Endothelial cell of umbilical vein (primary cell): ENCODE results near the gene HYAL2. TPM values are rescaled to one million over a fixed set of nuclear protein-coding genes. Genes with fewer than 3 reads are reported as not detected.

Source experiments
- BruUV-seq: library from RNA; stranded (reverse); fragments of 400-500 nt; replicated peaks from 2 replicates; lab custom pipeline; 2021; lab: Mats Ljungman, UMichigan
- CTCF ChIA-PET: fragments of 300-600, 350-600 bp; sonication (Branson Sonifier 250); formaldehyde crosslinking; loops from one replicate; lab custom pipeline; 2021; ENCODE audit warnings: antibody characterized with exemption, inconsistent platforms; lab: Charles Lee
- POLR2A ChIA-PET: fragments of 300-600, 350-600 bp; sonication (Branson Sonifier 250); formaldehyde crosslinking; loops from one replicate; lab custom pipeline; 2021; ENCODE audit warnings: antibody characterized with exemption, inconsistent platforms; lab: Charles Lee
- DNase-seq: peaks from one replicate; pipeline ENCODE4 v3.0.0-alpha.2; 2011; ENCODE audit warnings: low read depth, low spot score
- FAIRE-seq: peaks from 2 replicates; lab custom pipeline; 2011; peaks lifted over from hg19 to GRCh38; lab: Jason Lieb, UNC
- H2AFZ ChIP-seq: 2 replicates; pipeline ENCODE4 v1.6.0; 2012; ENCODE audit warnings: low read depth, low read length, control low read depth, inconsistent platforms
- H3K27ac ChIP-seq: 2 replicates; pipeline ENCODE4 v1.5.1; 2011; ENCODE audit warnings: low read depth, mild to moderate bottlenecking, control low read depth, low read length, moderate library complexity; ENCODE audit not compliant: insufficient read depth
- H3K27me3 ChIP-seq, 2 experiments: 2 replicates each; pipeline versions ENCODE4 v1.6.0 to v1.6.1; 2011; ENCODE audit warnings: low read length in 2 of 2, mixed read lengths in 1 of 2; ENCODE audit not compliant: control insufficient read depth in 2 of 2, insufficient read depth in 2 of 2
- H3K36me3 ChIP-seq, 2 experiments: 2 replicates in 1 of 2; 3 replicates in 1 of 2; pipeline ENCODE4 v1.5.1; 2011; ENCODE audit warnings: low read length in 2 of 2, mild to moderate bottlenecking in 1 of 2, moderate library complexity in 1 of 2; ENCODE audit not compliant: control insufficient read depth in 2 of 2, insufficient read depth in 2 of 2; ENCODE audit errors: extremely low read depth in 1 of 2
- H3K4me1 ChIP-seq: 3 replicates; pipeline ENCODE4 v1.5.1; 2011; ENCODE audit warnings: mild to moderate bottlenecking, low read length; ENCODE audit not compliant: control insufficient read depth, insufficient read depth; ENCODE audit errors: extremely low read depth
- H3K4me2 ChIP-seq: 2 replicates; pipeline ENCODE4 v1.6.1; 2011; ENCODE audit warnings: low read length, control low read depth, mixed read lengths; ENCODE audit not compliant: insufficient read depth
- H3K4me3 ChIP-seq, 3 experiments: fragments of 200-600 bp in 1 of 3; sonication (generic), shearing (Covaris generic) in 1 of 3; replicated peaks in 1 of 3; 2 replicates each; pipeline ENCODE4 v1.5.1; 2011 to 2016; ENCODE audit warnings: control low read depth in 3 of 3, low read length in 3 of 3, mild to moderate bottlenecking in 2 of 3, inconsistent platforms in 1 of 3, low read depth in 1 of 3, moderate library complexity in 1 of 3; ENCODE audit not compliant: insufficient read depth in 1 of 3
- H3K79me2 ChIP-seq: 2 replicates; pipeline ENCODE4 v1.6.0; 2012; ENCODE audit warnings: low read length, inconsistent platforms; ENCODE audit not compliant: control insufficient read depth, insufficient read depth
- H3K9ac ChIP-seq: replicated peaks from 2 replicates; pipeline ENCODE3; 2011; ENCODE audit warnings: low read length, control low read depth; ENCODE audit not compliant: insufficient read depth; ENCODE audit errors: extremely low read depth
- H3K9me1 ChIP-seq: replicated peaks from 3 replicates; pipeline ENCODE4 v1.6.0; 2011; ENCODE audit warnings: mild to moderate bottlenecking, low read length; ENCODE audit not compliant: control insufficient read depth, insufficient read depth; ENCODE audit errors: extremely low read depth
- H3K9me3 ChIP-seq: replicated peaks from 2 replicates; pipeline ENCODE4 v1.5.1; 2012; ENCODE audit warnings: low read length, inconsistent platforms; ENCODE audit not compliant: control insufficient read depth, insufficient read depth
- H4K20me1 ChIP-seq: replicated peaks from 2 replicates; pipeline ENCODE3; 2011; ENCODE audit warnings: mild to moderate bottlenecking, low read length; ENCODE audit not compliant: control insufficient read depth, insufficient read depth; ENCODE audit errors: extremely low read depth
- EZH2 ChIP-seq: IDR thresholded peaks from 2 replicates; pipeline ENCODE4 v1.6.1; 2012; ENCODE audit warnings: borderline replicate concordance, low read depth, mild to moderate bottlenecking, moderate library complexity, low read length, inconsistent platforms; ENCODE audit not compliant: severe bottlenecking
- FOS ChIP-seq: IDR thresholded peaks from 2 replicates; pipeline ENCODE4 v1.6.1; 2011; ENCODE audit warnings: mild to moderate bottlenecking, low read length, moderate library complexity, borderline replicate concordance; ENCODE audit not compliant: insufficient read depth
- GATA2 ChIP-seq: IDR thresholded peaks from 2 replicates; pipeline ENCODE4 v1.7.0; 2011; ENCODE audit warnings: low read depth, mild to moderate bottlenecking, moderate library complexity, mixed read lengths, low read length; ENCODE audit not compliant: insufficient read length, insufficient read depth
- JUN ChIP-seq: IDR thresholded peaks from 2 replicates; pipeline ENCODE4 v1.6.1; 2011; ENCODE audit warnings: borderline replicate concordance, low read depth; ENCODE audit not compliant: insufficient read length, insufficient read depth
- MAX ChIP-seq: IDR thresholded peaks from 2 replicates; pipeline ENCODE4 v1.6.1; 2011; ENCODE audit not compliant: insufficient read depth, insufficient read length
- MYC ChIP-seq: IDR thresholded peaks from one replicate; pipeline ENCODE4 v1.6.1; 2011; ENCODE audit warnings: mild to moderate bottlenecking, low read depth, low read length
- POLR2A ChIP-seq: IDR thresholded peaks from 2 replicates; pipeline ENCODE4 v1.6.1; 2012; ENCODE audit warnings: low read depth, mild to moderate bottlenecking, control low read depth, low read length
- POLR2AphosphoS5 ChIP-seq: IDR thresholded peaks from 2 replicates; pipeline ENCODE4 v1.6.1; 2012; ENCODE audit warnings: low read depth, mild to moderate bottlenecking, control low read depth, low read length, moderate library complexity; ENCODE audit not compliant: insufficient read depth
- dilution Hi-C: fragments of 300-500 bp; cut with MboI; formaldehyde crosslinking; loops from one replicate; pipeline ENCODE4 v1.15.0; 2019; ENCODE audit warnings: low sequenced_read_pairs; ENCODE audit not compliant: extremely low pct_ligation_motif_present
- intact Hi-C: fragments of 100-400 bp; cut with micrococcal nuclease; formaldehyde crosslinking; loops from one replicate; pipeline ENCODE4 v1.10.0; 2022
- polyA plus RNA-seq, 4 experiments: library from polyadenylated mRNA; depleted of rRNA in 3 of 4; stranded (reverse) in 3 of 4; unstranded in 1 of 4; fragments of >200 nt; gene quantifications; 2 replicates each; pipeline versions ENCODE4 v1.2.1 to v1.2.3, GENCODE V29; 2011 to 2012; ENCODE audit warnings: missing spikeins in 1 of 4
- total RNA-seq: library from RNA; stranded (reverse); gene quantifications from 2 replicates; pipeline ENCODE4 v1.2.3, GENCODE V29; 2021
- TF ChIP-seq, protein P1 (sequence below), 2 donors: IDR thresholded peaks; 1 replicate in 1 of 2; 2 replicates in 1 of 2; pipeline ENCODE4 v1.5.1; 2011; ENCODE audit warnings: low read length in 2 of 2, mild to moderate bottlenecking in 2 of 2, moderate library complexity in 2 of 2, control low read depth in 1 of 2, inconsistent platforms in 1 of 2, low read depth in 1 of 2; ENCODE audit not compliant: insufficient read depth in 1 of 2; ENCODE audit errors: extremely low read depth in 1 of 2

The HYAL2 gene
- total and polyA plus RNA-seq, 2 donors (not counting 3 experiments of a cell fraction or from before 2014, with no cell fraction given), result 266 to 970 TPM

- Histone ChIP-seq H3K4me2 (no peak overlapping the region), H4K20me1 (no peaks in the 10 kb centered on the region), H3K9ac (no peak overlapping the region), H3K79me2 (peaks cover 27% of the 10 kb centered on the region), H3K36me3 (peaks cover 0 to 11% of the 10 kb centered on the region in 2 experiments), H3K4me3 (no peak overlapping the region), H3K9me3 (no peaks in the 10 kb centered on the region), H3K9me1 (no peaks in the 10 kb centered on the region), H3K27me3 (no peaks in the 10 kb centered on the region), H3K27ac (no peak overlapping the region), H3K4me1 (peaks cover 21% of the 10 kb centered on the region), H2AFZ (no peak overlapping the region)
- ChIA-PET CTCF (no interaction called here), POLR2A (no interaction called here)
- intact Hi-C loops, result no loop called here
- dilution Hi-C loops, result no loop called here
- no peak for TF ChIP-seq JUN
- TF ChIP-seq POLR2AphosphoS5, result no peak
- TF ChIP-seq, protein P1, sequence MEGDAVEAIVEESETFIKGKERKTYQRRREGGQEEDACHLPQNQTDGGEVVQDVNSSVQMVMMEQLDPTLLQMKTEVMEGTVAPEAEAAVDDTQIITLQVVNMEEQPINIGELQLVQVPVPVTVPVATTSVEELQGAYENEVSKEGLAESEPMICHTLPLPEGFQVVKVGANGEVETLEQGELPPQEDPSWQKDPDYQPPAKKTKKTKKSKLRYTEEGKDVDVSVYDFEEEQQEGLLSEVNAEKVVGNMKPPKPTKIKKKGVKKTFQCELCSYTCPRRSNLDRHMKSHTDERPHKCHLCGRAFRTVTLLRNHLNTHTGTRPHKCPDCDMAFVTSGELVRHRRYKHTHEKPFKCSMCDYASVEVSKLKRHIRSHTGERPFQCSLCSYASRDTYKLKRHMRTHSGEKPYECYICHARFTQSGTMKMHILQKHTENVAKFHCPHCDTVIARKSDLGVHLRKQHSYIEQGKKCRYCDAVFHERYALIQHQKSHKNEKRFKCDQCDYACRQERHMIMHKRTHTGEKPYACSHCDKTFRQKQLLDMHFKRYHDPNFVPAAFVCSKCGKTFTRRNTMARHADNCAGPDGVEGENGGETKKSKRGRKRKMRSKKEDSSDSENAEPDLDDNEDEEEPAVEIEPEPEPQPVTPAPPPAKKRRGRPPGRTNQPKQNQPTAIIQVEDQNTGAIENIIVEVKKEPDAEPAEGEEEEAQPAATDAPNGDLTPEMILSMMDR (IDR thresholded peaks at IDR 0.05; ENCODE audit: extremely low read depth in 1 of 2, insufficient read depth in 1 of 2, low read depth in 1 of 2, low read length in 2 of 2), result no peak
- TF ChIP-seq MAX, result no peak
- TF ChIP-seq EZH2, result no peak
- TF ChIP-seq GATA2, result no peak
- TF ChIP-seq MYC, result no peak
- no peak for TF ChIP-seq FOS
- no peak for TF ChIP-seq POLR2A
- FAIRE-seq, result no peak
- BruUV-seq, result no TSS peak
- no peak for DNase-seq
Observed at GRCh38 chr3:50294089-50294488, 28.5 kb downstream of the HYAL2 start.
